Measurements from ENCODE around the gene BIRC6. TPM values are rescaled to one million over a fixed set of nuclear protein-coding genes. Genes with fewer than 3 reads are reported as not detected.

Gene BIRC6
- total RNA-seq, 1 experiment from 2014 or later, result 59.0 TPM

DNA sequence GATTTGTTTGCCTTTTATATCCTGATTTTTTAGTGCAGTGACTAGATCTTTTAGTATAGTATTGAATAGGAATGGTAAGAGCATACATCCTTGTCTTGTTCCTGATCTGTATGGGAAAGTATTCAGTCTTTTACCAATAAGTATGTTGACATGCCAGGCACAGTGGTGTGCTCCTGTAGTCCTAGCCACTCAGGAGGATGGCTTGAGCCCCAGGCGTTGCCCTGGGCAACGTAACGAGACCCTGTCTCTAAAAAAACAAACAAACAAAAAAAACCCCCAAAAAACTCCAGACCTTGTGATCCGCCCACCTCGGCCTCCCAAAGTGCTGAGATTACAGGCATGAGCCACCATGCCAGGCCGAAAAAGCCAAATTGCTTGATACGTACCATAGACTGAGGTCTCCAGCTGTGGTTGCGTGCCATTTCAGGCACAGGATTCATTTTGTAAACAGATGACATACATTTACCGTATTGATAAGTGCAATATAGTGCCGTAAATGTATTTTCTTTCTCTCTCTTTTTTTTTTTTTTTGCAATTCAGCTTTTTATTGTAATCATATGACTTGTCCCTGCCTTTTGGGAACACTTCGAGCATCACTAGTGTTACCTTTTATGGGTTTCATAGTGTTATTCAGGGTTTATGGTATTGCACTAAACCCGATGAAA lies 18.5 kb downstream of the BIRC6 start:
- DNase-seq (ENCODE audit: low read depth), result no peak

DNA sequence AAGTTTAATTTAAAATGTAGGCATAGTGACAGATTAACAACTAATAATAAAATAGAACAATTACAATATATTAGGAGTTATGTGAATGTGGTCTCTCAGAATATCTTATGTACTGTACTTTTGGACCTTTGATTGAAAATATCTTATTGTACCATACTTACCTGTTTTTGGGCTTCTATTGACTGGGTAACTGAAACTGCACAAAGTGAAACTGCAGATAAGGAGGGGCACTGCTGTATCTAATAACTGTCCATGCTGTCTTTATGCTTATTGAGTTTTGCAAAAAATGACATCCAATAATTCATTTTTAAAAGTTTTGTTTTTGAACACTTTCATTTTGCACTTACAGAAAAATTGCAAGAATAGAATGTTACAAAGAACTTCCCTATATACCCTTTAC lies 19.9 kb downstream of the BIRC6 start:
- no peak for DNase-seq (ENCODE audit: low read depth)

DNA sequence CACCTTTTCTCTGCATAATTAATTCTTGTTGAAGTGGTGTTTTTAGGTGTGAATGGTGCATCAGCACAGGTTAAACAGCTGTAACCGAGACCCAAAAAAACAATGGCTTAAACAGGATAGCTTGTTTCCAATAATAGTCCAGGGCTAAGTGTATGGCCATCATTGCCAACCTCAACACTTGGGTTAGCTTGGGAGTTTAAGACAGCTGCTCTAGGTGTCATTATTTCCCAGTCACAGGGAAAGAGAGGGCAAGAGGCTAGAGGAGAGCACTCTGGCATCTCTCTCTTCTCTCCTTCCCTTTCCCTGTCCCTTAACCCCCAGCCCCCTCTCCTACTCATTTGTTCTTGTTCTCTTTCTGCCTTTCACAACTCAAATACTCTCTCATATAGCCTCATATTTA lies 21.1 kb downstream of the BIRC6 start:
- DNase-seq (ENCODE audit: low read depth), result peak; percentile 16

DNA sequence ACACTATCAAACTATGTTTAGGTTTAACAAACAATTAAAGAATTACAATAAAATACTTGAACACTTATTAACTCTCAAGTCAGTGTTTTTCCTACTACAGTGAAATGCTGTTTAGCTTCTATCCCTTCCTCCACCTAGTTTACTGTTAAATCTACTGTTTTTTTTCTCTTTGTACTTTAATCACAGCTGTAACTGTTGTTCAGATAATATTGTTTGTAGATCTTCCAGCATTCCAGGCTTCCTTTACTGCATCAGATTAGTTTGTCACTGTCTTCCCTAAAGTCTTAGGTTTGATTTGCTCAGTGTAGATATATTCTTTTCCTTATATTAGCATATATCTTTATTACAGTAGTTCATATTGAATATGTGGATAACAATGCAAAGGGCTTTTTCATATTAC lies 22.5 kb downstream of the BIRC6 start:
- DNase-seq (ENCODE audit: low read depth), result no peak

DNA sequence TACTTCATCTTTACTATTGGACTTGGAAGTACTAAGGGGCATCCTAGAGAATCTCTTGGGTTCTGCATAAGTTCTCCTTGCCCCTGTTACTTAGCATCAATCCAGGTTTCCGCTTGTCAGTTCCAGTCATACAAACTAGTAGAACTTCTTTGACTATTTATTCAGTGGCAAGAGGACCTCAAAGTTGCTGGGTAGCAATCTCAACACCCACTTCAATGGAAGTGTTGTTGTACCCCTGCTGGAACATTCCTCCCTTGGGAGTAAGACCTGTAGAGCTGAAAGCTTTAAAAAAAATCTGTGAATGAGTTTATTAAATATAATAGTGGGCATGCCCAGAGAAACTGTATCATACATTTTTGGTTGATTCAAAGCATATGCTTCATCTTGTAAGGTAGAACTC lies 27.0 kb downstream of the BIRC6 start:
- DNase-seq (ENCODE audit: low read depth), result no peak

DNA sequence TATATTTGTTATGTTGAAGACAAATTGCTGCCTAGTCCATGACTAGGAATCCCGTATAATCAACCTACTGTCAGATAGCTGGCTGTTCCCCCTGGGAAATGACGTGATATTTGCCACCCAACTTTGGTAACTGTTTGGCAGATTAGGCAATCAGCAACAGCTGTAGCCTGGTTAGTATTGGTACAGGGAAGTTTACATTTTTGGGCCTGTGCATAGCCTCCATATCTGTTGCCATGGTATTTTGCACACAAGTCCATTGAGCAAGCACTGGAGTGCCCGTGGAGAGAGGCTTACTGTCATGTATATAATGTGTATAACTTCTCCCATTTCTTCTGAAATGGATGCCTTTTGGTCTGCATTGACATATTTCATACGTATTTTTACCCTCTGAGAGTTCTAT lies 27.7 kb downstream of the BIRC6 start:
- DNase-seq (ENCODE audit: low read depth), result peak; percentile 49

DNA sequence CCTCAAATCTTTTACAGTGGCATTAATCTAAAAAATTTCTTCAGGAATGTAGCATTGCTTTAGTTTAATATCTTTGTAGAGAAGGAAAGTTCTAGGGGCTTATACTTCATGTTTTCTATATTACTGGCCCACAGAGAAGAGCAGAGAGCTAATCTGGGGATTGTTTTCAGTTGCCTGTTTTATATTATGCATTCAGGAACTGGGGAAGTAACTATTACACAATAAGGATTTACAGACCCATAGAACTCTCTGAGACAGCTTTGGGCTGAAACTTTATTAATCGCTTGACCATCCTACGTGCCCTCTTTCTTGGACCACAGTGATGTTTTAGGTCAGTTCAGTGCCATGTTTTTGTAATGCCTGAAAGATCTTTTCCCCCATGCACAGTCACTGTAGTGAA lies 29.9 kb downstream of the BIRC6 start:
- DNase-seq (ENCODE audit: low read depth), result no peak

DNA sequence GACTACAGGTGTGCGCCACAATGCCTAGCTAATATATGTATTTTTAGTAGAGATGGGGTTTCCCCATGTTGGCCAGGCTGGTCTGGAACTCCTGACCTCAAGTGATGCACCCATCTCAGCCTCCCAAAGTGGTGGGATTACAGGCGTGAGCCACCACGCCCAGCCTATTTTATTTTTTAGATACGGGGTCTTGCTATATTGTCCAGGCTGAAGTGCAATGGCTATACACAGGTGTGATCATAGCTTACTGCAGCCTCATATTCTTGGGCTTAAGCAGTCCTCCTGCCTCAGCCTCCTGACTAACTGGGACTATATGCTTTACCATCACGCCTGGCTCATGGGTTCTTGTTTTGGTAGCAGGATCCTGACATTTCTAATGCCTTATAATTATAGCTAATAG lies 42.4 kb downstream of the BIRC6 start:
- DNase-seq (ENCODE audit: low read depth), result no peak

DNA sequence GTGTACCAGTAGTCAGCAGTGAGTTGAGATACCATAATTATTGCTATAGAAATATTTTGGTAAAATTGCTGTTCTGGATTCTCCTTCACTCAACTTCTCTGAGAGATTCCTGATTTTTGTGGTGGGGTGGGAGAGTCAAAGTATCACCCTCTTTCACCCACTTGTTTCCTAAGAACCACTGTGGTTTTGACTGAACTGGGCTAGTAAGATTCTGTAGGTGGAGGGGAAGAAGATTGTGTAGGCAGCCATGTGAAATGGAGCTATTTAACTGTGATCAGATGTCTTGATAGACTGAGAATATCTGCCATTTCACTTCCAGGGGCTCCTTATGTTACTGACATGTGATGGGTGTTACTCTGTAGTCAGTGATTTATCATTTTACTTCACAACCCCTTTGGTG lies 45.3 kb downstream of the BIRC6 start:
- no peak for DNase-seq (ENCODE audit: low read depth)

DNA sequence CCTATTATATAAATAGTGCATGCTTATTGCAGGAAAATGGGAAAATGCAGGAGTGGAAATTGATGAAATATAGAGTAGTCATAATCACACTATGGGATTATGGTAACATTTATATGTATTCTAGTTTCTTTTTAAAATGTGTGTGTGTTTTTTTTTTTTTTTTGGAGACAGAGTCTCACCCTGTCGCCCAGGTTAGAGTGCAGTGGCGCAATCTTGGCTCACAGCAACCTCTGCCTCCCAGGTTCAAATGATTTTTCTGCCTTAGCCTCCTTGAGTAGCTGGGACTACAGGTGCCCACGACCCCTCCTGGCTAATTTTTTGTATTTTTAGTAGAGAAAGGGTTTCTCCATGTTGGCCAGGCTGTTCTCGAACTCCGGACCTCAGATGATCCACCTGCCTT lies 47.0 kb downstream of the BIRC6 start:
- DNase-seq (ENCODE audit: low read depth), result no peak

DNA sequence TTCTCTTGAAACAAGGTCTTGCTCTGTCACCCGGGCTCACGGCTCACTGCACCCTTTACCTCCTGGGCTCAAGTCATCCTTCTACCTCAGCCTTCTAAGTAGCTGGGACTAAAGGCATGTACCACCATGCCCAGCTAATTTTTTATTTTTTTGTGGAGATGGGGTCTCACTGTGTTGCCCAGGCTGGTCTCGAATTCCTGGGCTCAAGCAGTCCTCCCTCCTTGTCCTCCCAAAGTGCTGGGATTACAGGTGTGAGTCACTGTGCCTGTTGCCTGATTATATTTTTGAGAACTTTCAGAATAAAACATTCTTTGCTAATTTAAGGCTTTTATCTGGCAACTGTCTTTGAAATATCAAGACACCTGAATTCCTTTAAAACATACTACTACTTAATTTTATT lies 47.9 kb downstream of the BIRC6 start:
- DNase-seq (ENCODE audit: low read depth), result no peak

DNA sequence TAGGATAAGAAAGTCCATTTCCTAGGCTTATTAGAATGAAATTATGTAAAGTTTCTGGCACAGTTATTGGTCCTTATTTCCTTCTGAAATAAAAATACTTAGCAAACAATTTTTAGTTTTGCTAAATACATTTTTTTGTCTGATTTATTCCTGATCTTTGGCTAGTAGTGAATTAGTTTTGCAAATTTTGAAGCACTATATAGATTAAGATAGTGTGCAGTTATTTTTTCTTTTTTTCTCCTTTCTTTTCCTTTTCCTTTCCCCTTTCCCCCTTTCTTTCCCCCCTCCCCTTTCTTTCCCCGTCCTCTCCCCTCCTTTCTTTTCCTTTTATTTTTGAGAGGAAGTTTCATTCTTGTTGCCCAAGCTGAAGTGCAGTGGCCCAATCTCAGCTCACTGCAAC lies 59.7 kb downstream of the BIRC6 start:
- DNase-seq (ENCODE audit: low read depth), result no peak

DNA sequence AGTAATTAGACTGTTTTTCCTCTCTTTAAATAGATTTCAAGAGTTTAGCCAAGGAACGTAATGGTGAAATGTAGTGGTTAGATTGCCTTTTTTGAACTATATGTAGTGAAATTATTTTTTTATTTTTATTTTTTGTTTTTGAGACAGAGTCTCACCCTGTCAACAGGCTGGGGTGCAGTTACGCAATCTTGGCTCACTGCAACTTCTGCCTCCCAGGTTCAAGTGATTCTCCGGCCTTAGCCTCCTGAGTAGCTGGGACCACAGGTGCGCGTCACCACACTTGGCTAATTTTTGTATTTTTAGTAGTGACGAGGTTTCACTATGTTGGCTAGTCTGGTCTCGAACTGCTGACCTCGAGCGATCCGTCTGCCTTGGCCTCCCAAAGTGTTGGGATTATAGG lies 60.8 kb downstream of the BIRC6 start:
- DNase-seq (ENCODE audit: low read depth), result no peak

DNA sequence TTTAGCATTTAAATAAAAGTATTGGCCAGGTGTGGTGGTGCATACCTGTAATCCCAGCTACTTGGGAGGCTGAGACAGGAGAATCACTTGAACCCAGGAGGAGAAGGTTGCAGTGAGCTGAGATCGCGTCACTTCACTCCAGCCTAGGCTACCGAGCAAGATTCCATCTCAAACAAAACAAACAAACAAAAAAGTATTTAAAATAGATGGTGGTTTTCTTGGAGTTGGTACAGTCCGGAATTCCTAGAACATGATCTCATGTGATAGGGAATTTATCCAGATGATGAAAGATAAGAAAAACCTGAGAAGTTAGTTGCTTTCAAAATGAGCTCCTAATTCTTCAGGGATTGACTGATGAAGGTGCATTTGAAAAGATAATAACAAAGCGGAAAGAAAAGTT lies 62.0 kb downstream of the BIRC6 start:
- DNase-seq (ENCODE audit: low read depth), result peak; percentile 68

DNA sequence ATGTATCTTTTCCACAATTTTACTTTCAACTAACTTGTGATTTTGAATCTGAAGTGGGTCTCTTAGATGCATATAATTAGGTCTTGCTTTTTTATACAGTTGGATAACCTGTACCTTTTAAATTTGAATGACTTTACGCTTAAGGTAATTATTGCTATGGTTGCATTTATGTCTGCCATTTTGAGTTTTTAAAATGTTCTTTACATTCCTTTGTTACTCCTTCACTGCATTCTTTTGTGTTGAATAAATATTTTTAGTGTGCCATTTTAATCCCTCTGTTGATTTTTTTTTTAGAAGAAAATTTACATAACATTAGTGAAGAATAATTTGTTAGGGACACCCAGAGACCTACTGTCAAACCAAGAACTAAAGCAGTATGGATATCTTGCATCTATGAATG lies 65.3 kb downstream of the BIRC6 start:
- DNase-seq (ENCODE audit: low read depth), result no peak

DNA sequence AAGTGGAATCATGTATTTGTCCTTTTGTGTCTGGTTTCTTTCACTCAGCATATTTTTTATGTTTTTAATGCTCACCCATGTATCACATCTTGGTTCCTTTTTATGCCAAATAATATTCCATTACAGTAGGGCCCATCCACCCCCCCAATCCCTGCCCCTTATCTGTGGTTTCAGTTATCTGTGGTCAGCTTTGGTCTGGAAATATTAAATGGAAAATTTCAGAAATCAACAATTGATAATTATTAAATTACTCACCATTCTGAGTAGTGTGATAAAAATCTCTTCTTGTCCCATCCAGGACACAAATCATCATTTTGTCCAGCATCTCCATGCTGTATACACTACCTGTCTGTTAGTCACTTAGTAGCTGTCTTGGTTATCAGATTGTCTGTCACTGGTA lies 66.7 kb downstream of the BIRC6 start:
- no peak for DNase-seq (ENCODE audit: low read depth)

DNA sequence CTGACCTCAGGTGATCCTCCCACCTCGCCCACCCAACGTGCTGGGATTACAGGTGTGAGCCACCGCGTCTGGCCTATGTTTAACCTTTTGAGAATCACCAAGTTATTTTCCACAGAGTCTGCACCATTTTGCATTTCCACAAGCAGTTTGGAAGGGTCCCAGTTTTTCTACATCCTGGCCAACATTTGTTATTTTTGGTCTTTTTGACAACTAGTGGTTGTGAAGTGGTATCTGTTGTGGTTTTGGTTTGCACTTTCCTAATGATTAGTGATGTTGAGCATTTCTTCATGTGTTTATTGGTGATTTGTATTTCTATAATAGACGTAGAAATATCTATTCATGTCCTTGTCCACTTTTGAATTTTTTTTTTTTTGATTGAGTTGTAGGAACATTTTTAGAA lies 67.9 kb downstream of the BIRC6 start:
- no peak for DNase-seq (ENCODE audit: low read depth)

DNA sequence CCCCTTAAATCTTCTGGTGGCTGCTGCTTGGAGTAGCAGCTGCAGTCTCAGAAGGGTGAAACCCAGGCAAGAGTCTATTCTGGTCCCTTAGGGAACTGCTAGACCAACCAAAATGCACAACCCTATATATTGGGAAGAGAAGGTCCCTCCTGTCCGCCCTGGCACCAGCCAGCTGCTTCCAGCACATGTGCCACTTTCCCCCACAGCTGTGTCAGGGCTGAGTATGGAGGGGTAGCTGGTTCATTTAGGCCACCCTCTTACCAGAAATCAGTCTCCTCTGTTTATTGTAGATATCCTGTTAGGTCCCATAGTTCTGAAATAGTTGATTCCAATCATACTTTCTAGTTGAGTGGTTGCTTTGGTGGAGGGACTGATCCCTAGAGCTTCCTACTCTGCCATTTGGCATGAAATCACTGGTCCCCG lies 68.9 kb downstream of the BIRC6 start:
- DNase-seq (ENCODE audit: low read depth), result peak; percentile 84

DNA sequence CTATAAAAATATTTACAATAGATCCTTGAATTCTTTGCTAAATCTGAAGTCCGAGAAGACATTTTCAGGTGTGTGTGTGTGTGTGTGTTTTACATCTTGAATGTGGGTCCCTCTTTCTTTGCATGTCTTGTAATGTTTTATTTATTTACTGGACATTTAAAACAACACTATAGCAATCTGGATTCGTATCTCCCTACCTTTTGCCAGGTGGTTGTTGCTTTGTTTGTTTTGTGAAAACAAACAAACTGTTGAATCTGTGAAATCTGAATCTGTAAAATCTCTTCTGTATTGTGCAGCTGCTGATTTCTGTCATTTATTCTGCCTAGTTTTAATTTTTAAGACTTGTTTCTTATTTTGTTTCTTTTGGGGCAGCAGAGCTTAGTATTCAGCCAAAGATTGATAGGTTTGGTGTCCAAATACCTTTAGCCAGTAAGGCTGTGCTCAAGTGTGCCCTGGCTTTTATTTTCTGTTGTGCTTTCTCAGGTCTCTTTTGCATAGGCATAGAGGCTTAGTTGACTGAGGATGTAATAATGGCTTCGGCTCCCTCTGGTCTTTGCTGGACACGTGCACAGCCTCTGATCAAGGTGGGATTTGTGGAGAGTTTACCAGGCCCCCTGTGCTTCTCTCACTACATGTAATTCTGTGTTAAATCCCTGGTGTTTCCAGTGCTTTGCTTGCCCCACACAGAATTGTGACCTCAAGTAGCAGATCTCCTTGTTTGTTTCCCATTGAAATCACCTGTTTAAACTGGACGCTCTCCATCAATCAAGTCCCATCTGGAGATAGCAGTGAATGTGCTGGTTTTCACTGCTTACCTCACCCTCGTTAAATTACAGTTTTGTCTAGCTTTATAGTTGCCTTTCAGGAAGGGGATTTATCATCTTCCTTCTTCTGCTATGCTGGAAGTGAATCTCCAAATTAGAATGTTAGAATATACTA lies 71.1 kb downstream of the BIRC6 start:
- peak; percentile 42 for DNase-seq (ENCODE audit: low read depth)

DNA sequence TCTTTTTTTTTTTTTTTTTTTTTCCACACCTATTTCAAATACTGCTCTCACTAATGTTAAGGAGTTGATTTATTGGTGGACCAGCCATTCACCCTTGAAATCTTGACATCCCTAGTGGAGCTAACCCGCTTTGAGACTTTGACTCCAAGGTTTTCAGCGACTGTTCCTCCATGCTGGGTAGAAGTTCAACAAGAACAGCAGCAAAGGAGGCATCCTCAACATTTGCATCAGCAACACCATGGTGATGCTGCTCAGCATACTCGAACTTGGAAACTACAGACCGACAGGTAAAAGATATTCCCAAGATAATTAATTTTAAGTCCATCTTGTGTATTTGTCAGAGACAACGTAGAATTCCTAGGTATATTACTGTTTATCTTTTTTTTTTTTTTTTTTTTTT lies 74.0 kb downstream of the BIRC6 start:
- DNase-seq (ENCODE audit: low read depth), result no peak

DNA sequence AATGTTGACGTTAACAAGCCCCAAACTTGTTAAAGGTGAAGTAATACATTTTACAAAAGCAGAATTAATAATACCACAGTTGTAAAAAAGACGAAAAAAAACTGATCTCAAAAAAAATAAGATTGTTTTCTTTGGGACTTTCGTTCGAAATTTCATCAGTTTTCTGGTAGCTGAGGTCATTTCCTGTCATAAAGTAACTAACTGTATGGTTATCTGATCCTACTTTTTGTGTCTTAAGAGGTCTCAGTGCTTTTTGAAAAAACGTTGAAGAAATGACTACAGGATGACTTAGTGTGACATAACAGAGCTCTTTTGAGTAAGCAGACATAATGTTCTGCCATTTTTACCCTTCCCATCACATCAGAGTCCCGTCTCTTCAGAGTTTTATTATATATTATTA lies 79.3 kb downstream of the BIRC6 start:
- peak; percentile 22 for DNase-seq (ENCODE audit: low read depth)

DNA sequence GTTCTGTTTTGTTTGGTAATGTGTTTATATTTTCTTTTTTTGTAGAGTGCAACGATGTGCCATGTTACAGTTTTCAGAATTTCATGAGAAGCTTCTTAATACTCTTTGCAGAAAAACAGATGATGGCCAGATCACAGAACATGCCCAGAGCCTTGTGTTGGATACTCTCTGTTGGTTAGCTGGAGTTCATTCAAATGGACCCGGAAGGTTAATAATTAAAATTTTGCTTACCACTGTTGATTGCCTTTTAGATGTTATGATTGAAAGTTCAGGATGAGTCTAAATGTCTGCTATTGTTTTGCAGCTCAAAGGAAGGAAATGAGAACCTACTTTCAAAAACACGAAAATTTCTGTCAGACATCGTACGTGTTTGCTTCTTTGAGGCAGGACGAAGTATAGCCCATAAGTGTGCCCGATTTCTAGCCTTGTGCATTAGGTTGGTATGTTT lies 85.2 kb downstream of the BIRC6 start:
- DNase-seq (ENCODE audit: low read depth), result no peak

DNA sequence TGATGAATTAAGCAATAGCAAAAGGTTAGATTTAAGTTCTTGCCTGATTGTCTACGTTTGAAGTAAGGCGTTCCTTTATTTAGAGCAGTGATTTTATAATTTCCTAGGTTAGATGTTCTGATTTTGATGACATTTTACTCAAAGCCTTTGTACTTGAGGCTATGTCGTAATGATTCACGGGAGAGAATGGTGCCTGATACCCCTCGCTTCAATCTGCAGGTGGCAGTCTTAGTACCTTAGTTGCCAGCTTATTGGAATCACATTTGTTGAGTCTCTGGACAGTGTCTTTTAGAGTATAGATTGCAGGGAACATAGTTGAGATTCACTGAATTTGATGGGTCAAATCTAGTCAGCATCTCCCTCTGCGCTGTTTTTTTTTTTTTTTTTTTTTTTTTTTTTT lies 89.5 kb downstream of the BIRC6 start:
- DNase-seq (ENCODE audit: low read depth), result no peak

Measured in LHCN-M2 (cell line).